ENCODE data around the gene PAPOLA.

PAPOLA gene

GRCh38 chr14:96582411-96582961 is 80.3 kb downstream of the PAPOLA start:
- DNase-seq (ENCODE audit: low read depth), result no peak
- H3K4me3 ChIP-seq (ENCODE audit: control insufficient read depth, low read depth, low read length), result no peak overlapping the region
- TF ChIP-seq CTCF (IDR thresholded peaks at IDR 0.05; ENCODE audit: control insufficient read depth, insufficient read depth, low read depth, low read length, missing control alignments), result no peak

GRCh38 chr14:96582995-96583394 is 80.8 kb downstream of the PAPOLA start:
- no peak for TF ChIP-seq CTCF (IDR thresholded peaks at IDR 0.05; ENCODE audit: control insufficient read depth, insufficient read depth, low read depth, low read length, missing control alignments)

GRCh38 chr14:96583569-96584041 is 81.4 kb downstream of the PAPOLA start:
- DNase-seq (ENCODE audit: low read depth), result no peak
- no peak for TF ChIP-seq CTCF (IDR thresholded peaks at IDR 0.05; ENCODE audit: control insufficient read depth, insufficient read depth, low read depth, low read length, missing control alignments)
- no peak overlapping the region for H3K4me3 ChIP-seq (ENCODE audit: control insufficient read depth, low read depth, low read length)

More at GRCh38 chr14:96582995-96583394, 80.8 kb downstream of the PAPOLA start:
- no peak for DNase-seq (ENCODE audit: low read depth)
- H3K4me3 ChIP-seq (ENCODE audit: control insufficient read depth, low read depth, low read length), result no peak overlapping the region

GRCh38 chr14:96584199-96584906 is 82.2 kb downstream of the PAPOLA start:
- DNase-seq (ENCODE audit: low read depth), result no peak
- no peak overlapping the region for H3K4me3 ChIP-seq (ENCODE audit: control insufficient read depth, low read depth, low read length)
- peak; percentile 34 for TF ChIP-seq CTCF (IDR thresholded peaks at IDR 0.05; ENCODE audit: control insufficient read depth, insufficient read depth, low read depth, low read length, missing control alignments)

- DNase-seq (ENCODE audit: low read depth), result no peak
- no peak for TF ChIP-seq CTCF (IDR thresholded peaks at IDR 0.05; ENCODE audit: control insufficient read depth, insufficient read depth, low read depth, low read length, missing control alignments)
- H3K4me3 ChIP-seq (ENCODE audit: control insufficient read depth, low read depth, low read length), result no peak overlapping the region
These were observed 82.9 kb downstream of the PAPOLA start for GRCh38 chr14:96584907-96585671.

GRCh38 chr14:96585672-96586013 is 83.5 kb downstream of the PAPOLA start:
- no peak overlapping the region for H3K4me3 ChIP-seq (ENCODE audit: control insufficient read depth, low read depth, low read length)
- no peak for DNase-seq (ENCODE audit: low read depth)
- no peak for TF ChIP-seq CTCF (IDR thresholded peaks at IDR 0.05; ENCODE audit: control insufficient read depth, insufficient read depth, low read depth, low read length, missing control alignments)

Data from AG09309 (cell line).